Right ventricle myocardium superior (tissue), 1 donor: Measurements from ENCODE around the gene RS1. TPM values are rescaled to one million over a fixed set of nuclear protein-coding genes. Genes with fewer than 3 reads are reported as not detected.

Experiments used
- ATAC-seq: fragments of 200-7000 bp; cut with Tn5 transposase; one replicate; pipeline ENCODE4 v1.9.1; 2020; ENCODE audit warnings: mild to moderate bottlenecking; ENCODE audit not compliant: poor library complexity
- DNase-seq: peaks from one replicate; pipeline ENCODE4 v3.0.0-alpha.2; 2020
- intact Hi-C: fragments of 100-400 bp; cut with DNase I; formaldehyde crosslinking; loops from one replicate; pipeline ENCODE4 v1.11.2; 2022
- total RNA-seq: library from RNA; stranded (reverse); fragmentation: NEBNext Ultra II Directional; extraction: Animal tissue kit (Norgen Biotek cat#: 25700); gene quantifications from one replicate; pipeline ENCODE4 v1.2.1, GENCODE V29; 2021
- donor health status: DM: no; HTN: yes; CAD: no; lungs with severe emphysema.

The RS1 gene
- total RNA-seq, 1 donor from 2014 or later, result not detected

- intact Hi-C loops, result loop anchor here (10.0 kb wide), 1 partner anchor 210 kb away; no protein-coding TSS in a partner anchor
- peak; percentile 96 for ATAC-seq
- peak; percentile 83 for DNase-seq
These were observed 3.2 kb upstream of the RS1 start for GRCh38 chrX:18674788-18675735.

- intact Hi-C loops, result loop anchor here (10.0 kb wide), 1 partner anchor 210 kb away; no protein-coding TSS in a partner anchor
- ATAC-seq (peak; percentile 66), DNase-seq (peak; percentile 45)
These were observed 2.5 kb upstream of the RS1 start for GRCh38 chrX:18674417-18674787.

- ATAC-seq (no peak), DNase-seq (no peak)
- intact Hi-C loops, result no loop called here
These were observed 3.7 kb downstream of the RS1 start for GRCh38 chrX:18668071-18668835.

GRCh38 chrX:18666614-18667013 lies 5.3 kb downstream of the RS1 start:
- ATAC-seq (no peak), DNase-seq (peak; percentile 40)
- intact Hi-C loops, result no loop called here

GRCh38 chrX:18664947-18665346 lies 7.0 kb downstream of the RS1 start:
- ATAC-seq (no peak), DNase-seq (no peak)
- intact Hi-C loops, result no loop called here

GRCh38 chrX:18661273-18661672 lies 10.6 kb downstream of the RS1 start:
- intact Hi-C loops, result no loop called here
- ATAC-seq (no peak), DNase-seq (no peak)

GRCh38 chrX:18654875-18655836 lies 16.8 kb downstream of the RS1 start:
- DNase-seq, result no peak
- intact Hi-C loops, result no loop called here
- no peak for ATAC-seq

GRCh38 chrX:18652636-18653035 lies 19.3 kb downstream of the RS1 start:
- intact Hi-C loops, result no loop called here
- ATAC-seq (no peak), DNase-seq (no peak)

- ATAC-seq (no peak), DNase-seq (no peak)
- intact Hi-C loops, result no loop called here
These were observed 21.2 kb downstream of the RS1 start for GRCh38 chrX:18650662-18651061.

GRCh38 chrX:18649498-18649951 lies 22.4 kb downstream of the RS1 start:
- DNase-seq (no peak), ATAC-seq (no peak)
- intact Hi-C loops, result no loop called here

GRCh38 chrX:18647621-18648020 lies 24.3 kb downstream of the RS1 start:
- no peak for ATAC-seq

GRCh38 chrX:18643853-18644252 lies 28.1 kb downstream of the RS1 start:
- no peak for DNase-seq
- no peak for ATAC-seq
- intact Hi-C loops, result no loop called here

More at GRCh38 chrX:18647621-18648020, 24.3 kb downstream of the RS1 start:
- no peak for DNase-seq
- intact Hi-C loops, result no loop called here

- intact Hi-C loops, result no loop called here
- ATAC-seq (no peak), DNase-seq (no peak)
These were observed 28.7 kb downstream of the RS1 start for GRCh38 chrX:18643243-18643642.

- intact Hi-C loops, result no loop called here
- DNase-seq, result no peak
- ATAC-seq, result no peak
These were observed 31.2 kb downstream of the RS1 start for GRCh38 chrX:18640686-18641085.

GRCh38 chrX:18639280-18639679 lies 32.6 kb downstream of the RS1 start:
- intact Hi-C loops, result no loop called here
- ATAC-seq, result no peak
- DNase-seq, result no peak

GRCh38 chrX:18638398-18638797 lies 33.5 kb downstream of the RS1 start:
- intact Hi-C loops, result no loop called here
- ATAC-seq, result no peak
- no peak for DNase-seq

- no peak for DNase-seq
- ATAC-seq, result no peak
- intact Hi-C loops, result no loop called here
These were observed 41.0 kb downstream of the RS1 start for GRCh38 chrX:18630934-18631333.

- ATAC-seq, result no peak
- DNase-seq, result no peak
- intact Hi-C loops, result no loop called here
These were observed 47.3 kb downstream of the RS1 start for GRCh38 chrX:18624599-18624998.

- intact Hi-C loops, result no loop called here
- DNase-seq (no peak), ATAC-seq (no peak)
These were observed 51.6 kb downstream of the RS1 start for GRCh38 chrX:18620349-18620748.
